Adrenal gland (tissue), 5 donors: ENCODE results near the gene YTHDF1.

Source experiments
- CTCF ChIP-seq, 6 experiments: fragments of 450-650 bp in 4 of 6; fragments of 200-600 bp in 2 of 6; sonication (generic) in 1 of 6; IDR thresholded peaks; 1 replicate in 5 of 6; 2 replicates in 1 of 6; pipeline versions ENCODE4 v1.5.1 to v1.8.0; 2016 to 2021; ENCODE audit warnings: antibody characterized with exemption in 6 of 6, mild to moderate bottlenecking in 2 of 6, moderate library complexity in 1 of 6
- POLR2A ChIP-seq, 2 donors: fragments of 450-650 bp; IDR thresholded peaks; one replicate each; pipeline ENCODE4 v1.6.1; 2017; ENCODE audit warnings: antibody characterized with exemption in 2 of 2, mild to moderate bottlenecking in 2 of 2, moderate library complexity in 1 of 2
- donor health status: DM: no; HTN: no; CAD: no.

GRCh38 chr20:63257629-63258028, 41.7 kb upstream of the YTHDF1 start:
- no peak for TF ChIP-seq POLR2A (IDR thresholded peaks at IDR 0.05)
- no peak for TF ChIP-seq CTCF (IDR thresholded peaks at IDR 0.05)
